ENCODE measurements around the gene INS. TPM values are rescaled to one million over a fixed set of nuclear protein-coding genes. Genes with fewer than 3 reads are reported as not detected.

Gene INS
- total RNA-seq, 4 donors from 2014 or later = not detected

DNA sequence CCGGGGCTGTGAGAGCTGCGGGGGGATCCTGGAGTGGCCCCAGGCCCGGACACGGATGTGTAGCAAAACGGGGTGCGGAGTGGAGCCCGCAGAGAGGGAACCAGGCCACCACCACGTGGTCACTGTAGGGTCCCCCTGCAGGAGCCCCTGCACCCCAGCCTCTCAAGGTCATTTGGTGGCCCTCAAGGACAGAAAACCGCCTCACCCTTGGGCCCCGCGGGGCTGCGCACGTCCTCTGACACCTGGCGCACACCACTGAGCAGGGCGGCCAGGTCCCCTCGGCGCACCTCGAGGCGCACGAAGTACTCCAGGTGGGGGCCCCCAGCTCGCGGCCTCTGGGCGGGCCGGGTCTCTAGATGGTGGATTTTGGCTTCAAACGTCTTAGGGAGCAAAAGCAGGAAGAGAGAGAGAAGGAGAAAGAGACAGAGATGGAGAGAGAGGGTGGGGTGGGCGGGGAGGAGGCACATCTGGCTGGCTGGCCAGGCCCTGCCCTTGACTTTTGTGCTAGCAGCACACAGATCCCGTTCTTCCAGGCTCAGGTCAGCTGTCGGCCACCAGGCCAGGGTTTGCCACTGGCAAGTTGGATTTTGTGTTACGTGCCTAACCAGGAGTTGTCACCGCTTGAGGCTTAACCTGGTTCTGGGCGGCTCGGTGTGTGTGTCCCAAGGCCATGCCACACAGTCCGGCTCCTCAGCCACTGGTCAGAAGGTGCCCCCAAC, 7.4 kb upstream of the INS start:
- 67 to 77% methylated on average over 3 to 15 of the region's 33 CpGs for WGBS, 2 donors
- H3K4me1 ChIP-seq = peaks cover 6 to 37% (median 8%) of the 10 kb centered on the region in 3 donors
- H3K36me3 ChIP-seq = no peaks in the 10 kb centered on the region
- no peak for DNase-seq
- TF ChIP-seq, protein P1, sequence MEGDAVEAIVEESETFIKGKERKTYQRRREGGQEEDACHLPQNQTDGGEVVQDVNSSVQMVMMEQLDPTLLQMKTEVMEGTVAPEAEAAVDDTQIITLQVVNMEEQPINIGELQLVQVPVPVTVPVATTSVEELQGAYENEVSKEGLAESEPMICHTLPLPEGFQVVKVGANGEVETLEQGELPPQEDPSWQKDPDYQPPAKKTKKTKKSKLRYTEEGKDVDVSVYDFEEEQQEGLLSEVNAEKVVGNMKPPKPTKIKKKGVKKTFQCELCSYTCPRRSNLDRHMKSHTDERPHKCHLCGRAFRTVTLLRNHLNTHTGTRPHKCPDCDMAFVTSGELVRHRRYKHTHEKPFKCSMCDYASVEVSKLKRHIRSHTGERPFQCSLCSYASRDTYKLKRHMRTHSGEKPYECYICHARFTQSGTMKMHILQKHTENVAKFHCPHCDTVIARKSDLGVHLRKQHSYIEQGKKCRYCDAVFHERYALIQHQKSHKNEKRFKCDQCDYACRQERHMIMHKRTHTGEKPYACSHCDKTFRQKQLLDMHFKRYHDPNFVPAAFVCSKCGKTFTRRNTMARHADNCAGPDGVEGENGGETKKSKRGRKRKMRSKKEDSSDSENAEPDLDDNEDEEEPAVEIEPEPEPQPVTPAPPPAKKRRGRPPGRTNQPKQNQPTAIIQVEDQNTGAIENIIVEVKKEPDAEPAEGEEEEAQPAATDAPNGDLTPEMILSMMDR (IDR thresholded peaks at IDR 0.05) = no peak
- no peak for TF ChIP-seq POLR2A (IDR thresholded peaks at IDR 0.05)
- no peaks in the 10 kb centered on the region for H3K9me3 ChIP-seq
- no peak overlapping the region for H3K4me3 ChIP-seq
- H3K27me3 ChIP-seq = peaks cover 0 to 96% (median 3%) of the 10 kb centered on the region in 4 donors
- peak overlapping the region in 1 of 4 donors; percentile 70 for H3K27ac ChIP-seq
- intact Hi-C loops (cut with DNase I) = no loop called here

DNA sequence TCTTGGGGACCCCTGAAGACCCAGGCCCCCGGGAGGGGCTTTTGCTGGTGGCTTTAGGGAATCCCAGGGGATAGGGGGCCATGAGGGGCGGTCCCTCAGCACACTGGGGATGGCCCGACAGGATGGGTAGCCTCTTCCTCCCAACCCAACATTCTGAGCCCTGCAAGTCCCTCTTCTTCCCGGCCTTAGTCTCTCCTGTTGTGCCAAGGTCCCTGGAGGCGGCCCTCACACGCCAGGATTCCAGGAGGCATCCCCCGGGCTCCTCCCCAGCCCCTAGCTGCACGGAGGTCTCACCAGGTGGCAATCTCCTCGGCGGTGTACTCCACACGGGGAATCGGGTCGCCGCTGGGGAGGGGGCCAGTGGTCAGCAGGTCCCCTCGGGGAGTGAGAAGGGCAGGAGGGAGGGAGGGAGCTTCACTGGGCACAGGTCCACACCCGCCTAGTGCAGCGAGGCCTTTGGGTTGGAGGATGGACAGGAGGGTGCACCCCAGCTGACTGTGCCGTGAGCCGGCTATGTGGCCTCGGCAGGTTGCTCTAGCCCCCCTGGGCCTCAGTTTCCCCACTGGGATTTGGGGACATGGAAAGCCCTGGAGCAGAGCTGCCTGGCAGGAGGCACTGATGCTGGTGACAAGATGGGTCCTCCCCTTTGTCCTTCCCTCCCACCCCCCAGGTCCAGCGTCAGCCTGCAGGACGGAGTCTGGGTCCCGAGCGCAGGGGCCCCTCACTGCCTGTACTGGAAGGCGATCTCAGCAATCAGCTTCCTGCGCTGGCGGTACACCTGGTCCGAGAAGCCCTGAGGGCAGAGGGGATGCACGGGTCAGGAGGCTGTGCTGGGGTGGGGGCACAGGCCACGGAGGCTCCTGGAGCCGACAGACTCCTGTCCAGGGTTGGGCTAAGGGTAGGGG, 6.4 kb upstream of the INS start:
- TF ChIP-seq POLR2A (IDR thresholded peaks at IDR 0.05) = no peak
- TF ChIP-seq, protein P1 (IDR thresholded peaks at IDR 0.05) = no peak
- WGBS, 2 donors = 44 to 79% methylated on average over 5 of the region's 31 CpGs
- Histone ChIP-seq H3K27ac (no peak overlapping the region), H3K27me3 (peaks cover 0 to 97% (median 3%) of the 10 kb centered on the region in 4 donors), H3K36me3 (no peaks in the 10 kb centered on the region), H3K4me1 (peaks cover 6 to 37% (median 8%) of the 10 kb centered on the region in 3 donors), H3K4me3 (no peak overlapping the region), H3K9me3 (no peaks in the 10 kb centered on the region)
- no peak for DNase-seq
- intact Hi-C loops (cut with DNase I) = no loop called here

DNA sequence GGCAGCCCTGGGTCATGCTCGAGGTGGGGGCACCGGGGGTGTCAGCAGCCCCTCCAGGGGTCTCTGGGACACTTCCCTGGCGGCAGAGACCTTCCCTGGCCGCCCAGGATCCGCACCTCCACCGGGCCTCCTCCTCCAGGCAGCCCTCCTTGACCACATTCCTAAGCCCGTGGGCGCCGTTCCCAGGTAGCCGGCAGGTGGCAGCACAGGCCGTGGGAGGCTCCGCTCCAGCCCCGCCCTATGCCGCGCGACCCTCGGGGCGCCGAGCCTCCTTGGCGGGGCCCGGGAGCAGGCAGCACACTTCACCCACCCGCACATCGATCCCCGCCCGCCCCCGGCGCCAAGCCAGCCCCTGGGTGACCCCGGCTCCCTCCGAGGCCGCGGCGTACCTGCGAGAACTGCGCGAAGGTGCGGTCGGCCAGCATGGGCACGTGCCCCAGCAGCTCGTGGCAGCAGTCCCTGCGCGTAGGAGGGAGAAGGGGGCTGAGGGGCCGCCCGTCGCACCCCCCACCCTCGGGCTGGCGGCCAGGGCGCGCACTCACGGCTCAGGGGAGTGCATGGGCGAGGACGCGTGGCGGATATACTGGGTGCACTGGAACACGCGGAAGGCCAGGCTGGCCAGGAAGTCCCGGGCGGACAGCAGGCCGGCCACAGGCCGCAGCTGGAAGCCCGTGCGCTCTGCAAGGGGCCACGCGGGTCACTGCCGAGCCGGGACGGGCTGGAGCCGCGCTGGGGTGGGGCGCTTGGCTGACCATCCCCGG, 5.3 kb upstream of the INS start:
- Histone ChIP-seq H3K9me3 (no peaks in the 10 kb centered on the region), H3K4me3 (peak overlapping the region; percentile 5 to 56 (median 28)), H3K27me3 (peaks cover 0 to 95% (median 3%) of the 10 kb centered on the region in 4 donors), H3K4me1 (peaks cover 6 to 37% (median 8%) of the 10 kb centered on the region in 3 donors), H3K27ac (no peak overlapping the region), H3K36me3 (no peaks in the 10 kb centered on the region)
- WGBS, 2 donors = 18% methylated on average over 8 of the region's 70 CpGs; no CpG with 5 or more reads in 1 of the 2 donors
- TF ChIP-seq, protein P1 (IDR thresholded peaks at IDR 0.05) = peak in 5 of 6 experiments; percentile 45 to 70 (median 48)
- no peak for TF ChIP-seq POLR2A (IDR thresholded peaks at IDR 0.05)
- DNase-seq = no peak
- intact Hi-C loops (cut with DNase I) = no loop called here

DNA sequence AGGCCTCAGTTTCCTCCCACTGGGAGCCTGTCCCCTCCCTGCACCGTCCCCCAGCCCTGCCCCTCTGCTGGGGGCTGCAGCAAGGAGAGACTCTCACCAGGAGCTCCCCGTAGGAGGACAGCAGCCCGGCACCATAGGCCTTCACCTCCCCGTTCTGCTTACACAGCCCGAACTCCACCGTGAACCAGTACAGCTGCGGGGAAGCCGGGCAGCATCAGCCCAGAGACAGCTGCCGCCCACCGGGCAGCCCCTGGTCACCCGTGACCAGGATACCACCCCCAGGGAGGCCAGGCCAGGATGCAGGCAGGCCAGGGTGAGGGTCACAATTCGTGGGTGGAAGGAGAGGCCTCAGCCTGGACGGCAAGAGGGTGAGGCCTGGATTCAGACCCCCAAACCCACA, 4.6 kb upstream of the INS start:
- Histone ChIP-seq H3K4me3 (no peak overlapping the region), H3K36me3 (no peaks in the 10 kb centered on the region), H3K9me3 (no peaks in the 10 kb centered on the region), H3K4me1 (peaks cover 6 to 37% (median 8%) of the 10 kb centered on the region in 3 donors), H3K27ac (no peak overlapping the region), H3K27me3 (peaks cover 0 to 97% (median 3%) of the 10 kb centered on the region in 4 donors)
- DNase-seq = no peak
- 83 to 100% methylated on average over 1 of the region's 13 CpGs for WGBS, 2 donors
- TF ChIP-seq, protein P1 (IDR thresholded peaks at IDR 0.05) = no peak
- TF ChIP-seq POLR2A (IDR thresholded peaks at IDR 0.05) = no peak
- intact Hi-C loops (cut with DNase I) = no loop called here

All from esophagus squamous epithelium (tissue), 5 donors.